Right atrium auricular region (tissue), 2 donors: ENCODE data around the gene KIAA0825. TPM values are rescaled to one million over a fixed set of nuclear protein-coding genes. Genes with fewer than 3 reads are reported as not detected.

Experiments used
- DNase-seq: peaks from one replicate; pipeline ENCODE4 v3.0.0-alpha.2; 2019; ENCODE audit warnings: low spot score
- H3K27ac ChIP-seq, 2 donors: fragments of 200-600 bp; sonication (generic); 1 replicate in 1 of 2; 2 replicates in 1 of 2; pipeline ENCODE4 v1.5.1; 2016 to 2019
- H3K27me3 ChIP-seq, 2 donors: fragments of 200-600 bp; sonication (generic); one replicate each; pipeline versions ENCODE4 v1.5.1 to v1.6.0; 2017 to 2019
- H3K36me3 ChIP-seq: fragments of 200-600 bp; sonication (generic); one replicate; pipeline ENCODE4 v1.5.1; 2016
- H3K4me1 ChIP-seq, 2 donors: fragments of 200-600 bp; sonication (generic); one replicate each; pipeline versions ENCODE4 v1.5.1 to v1.6.0; 2017 to 2019
- H3K4me3 ChIP-seq, 2 donors: fragments of 200-600 bp; sonication (generic); 1 replicate in 1 of 2; 2 replicates in 1 of 2; pipeline ENCODE4 v1.5.1; 2017 to 2019; ENCODE audit warnings: mild to moderate bottlenecking in 1 of 2, moderate library complexity in 1 of 2
- H3K9me3 ChIP-seq, 2 donors: fragments of 200-600 bp; sonication (generic); one replicate each; pipeline ENCODE4 v1.5.1; 2019
- total RNA-seq, 2 donors: library from RNA; depleted of rRNA; stranded (reverse); fragments of >200 nt; gene quantifications; one replicate each; pipeline ENCODE4 v1.1.0, GENCODE V29; 2016
- TF ChIP-seq, protein P1 (sequence below), 2 donors: fragments of 200-600 bp; sonication (generic); IDR thresholded peaks; one replicate each; pipeline ENCODE4 v1.5.1; 2019; ENCODE audit warnings: antibody characterized with exemption in 2 of 2

KIAA0825 gene
- total RNA-seq, 2 donors from 2014 or later: 2.4 to 4.3 TPM

GRCh38 chr5:94649874-94650273 lies 31.5 kb upstream of the KIAA0825 start:
- no peak for DNase-seq
- H3K27ac ChIP-seq: no peak overlapping the region
- TF ChIP-seq, protein P1, sequence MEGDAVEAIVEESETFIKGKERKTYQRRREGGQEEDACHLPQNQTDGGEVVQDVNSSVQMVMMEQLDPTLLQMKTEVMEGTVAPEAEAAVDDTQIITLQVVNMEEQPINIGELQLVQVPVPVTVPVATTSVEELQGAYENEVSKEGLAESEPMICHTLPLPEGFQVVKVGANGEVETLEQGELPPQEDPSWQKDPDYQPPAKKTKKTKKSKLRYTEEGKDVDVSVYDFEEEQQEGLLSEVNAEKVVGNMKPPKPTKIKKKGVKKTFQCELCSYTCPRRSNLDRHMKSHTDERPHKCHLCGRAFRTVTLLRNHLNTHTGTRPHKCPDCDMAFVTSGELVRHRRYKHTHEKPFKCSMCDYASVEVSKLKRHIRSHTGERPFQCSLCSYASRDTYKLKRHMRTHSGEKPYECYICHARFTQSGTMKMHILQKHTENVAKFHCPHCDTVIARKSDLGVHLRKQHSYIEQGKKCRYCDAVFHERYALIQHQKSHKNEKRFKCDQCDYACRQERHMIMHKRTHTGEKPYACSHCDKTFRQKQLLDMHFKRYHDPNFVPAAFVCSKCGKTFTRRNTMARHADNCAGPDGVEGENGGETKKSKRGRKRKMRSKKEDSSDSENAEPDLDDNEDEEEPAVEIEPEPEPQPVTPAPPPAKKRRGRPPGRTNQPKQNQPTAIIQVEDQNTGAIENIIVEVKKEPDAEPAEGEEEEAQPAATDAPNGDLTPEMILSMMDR (IDR thresholded peaks at IDR 0.05): no peak
- no peaks in the 10 kb centered on the region for H3K36me3 ChIP-seq
- H3K27me3 ChIP-seq: no peaks in the 10 kb centered on the region
- H3K4me3 ChIP-seq: no peak overlapping the region
- H3K4me1 ChIP-seq: no peaks in the 10 kb centered on the region
- H3K9me3 ChIP-seq: peaks cover 0 to 5% of the 10 kb centered on the region in 2 donors

DNA sequence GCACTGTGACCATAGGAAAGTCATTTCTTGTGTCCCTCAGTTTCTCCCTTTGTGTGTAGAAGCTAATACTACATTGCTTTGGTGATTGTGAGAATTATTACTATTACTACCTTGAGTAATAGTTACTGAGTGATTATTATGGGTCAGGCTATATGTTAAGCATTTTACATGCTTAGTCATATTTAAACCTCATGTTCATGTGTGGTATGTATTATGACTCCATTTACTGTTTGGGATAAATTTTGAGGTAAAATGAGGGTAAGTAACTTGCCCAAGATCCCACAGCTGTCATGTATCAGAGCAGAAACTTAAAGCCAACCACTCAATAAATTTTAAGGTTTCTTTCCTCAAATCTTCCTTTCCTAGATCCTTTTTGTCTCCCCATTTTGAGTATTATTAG lies 28.4 kb upstream of the KIAA0825 start:
- Histone ChIP-seq H3K4me3 (no peak overlapping the region), H3K27ac (no peak overlapping the region), H3K27me3 (no peaks in the 10 kb centered on the region), H3K4me1 (no peaks in the 10 kb centered on the region), H3K9me3 (no peaks in the 10 kb centered on the region), H3K36me3 (no peaks in the 10 kb centered on the region)
- no peak for DNase-seq
- TF ChIP-seq, protein P1 (IDR thresholded peaks at IDR 0.05): no peak

- Histone ChIP-seq H3K4me3 (no peak overlapping the region), H3K4me1 (no peaks in the 10 kb centered on the region), H3K27ac (no peak overlapping the region), H3K36me3 (no peaks in the 10 kb centered on the region), H3K9me3 (peaks cover 0 to 10% of the 10 kb centered on the region in 2 donors), H3K27me3 (no peaks in the 10 kb centered on the region)
- TF ChIP-seq, protein P1 (IDR thresholded peaks at IDR 0.05): no peak
- DNase-seq: no peak
Measured at GRCh38 chr5:94645053-94645452, 26.6 kb upstream of the KIAA0825 start.

DNA sequence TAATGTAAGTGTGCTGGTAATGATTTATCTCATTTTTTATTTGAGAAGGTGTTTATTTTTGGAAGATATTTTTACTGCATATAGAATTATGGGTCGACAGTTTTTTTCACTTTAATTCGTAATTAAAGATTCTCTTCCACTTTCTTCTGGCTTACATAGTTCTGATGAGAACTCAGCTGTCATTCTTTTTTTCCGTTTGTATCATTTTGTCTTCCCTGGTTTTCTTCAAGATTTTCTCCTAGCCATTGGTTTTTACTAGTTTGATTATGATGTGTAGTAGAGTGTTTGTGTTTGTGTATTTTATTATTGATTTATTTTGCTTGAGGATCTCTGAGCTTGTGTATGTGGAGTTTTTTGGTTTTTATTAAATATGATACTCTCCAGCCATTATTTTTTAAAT lies 21.8 kb upstream of the KIAA0825 start:
- no peak overlapping the region for H3K4me3 ChIP-seq
- H3K27ac ChIP-seq: no peak overlapping the region
- H3K27me3 ChIP-seq: no peaks in the 10 kb centered on the region
- H3K9me3 ChIP-seq: peaks cover 0 to 36% of the 10 kb centered on the region in 2 donors
- no peak for DNase-seq
- H3K4me1 ChIP-seq: no peaks in the 10 kb centered on the region
- no peaks in the 10 kb centered on the region for H3K36me3 ChIP-seq
- TF ChIP-seq, protein P1 (IDR thresholded peaks at IDR 0.05): no peak

DNA sequence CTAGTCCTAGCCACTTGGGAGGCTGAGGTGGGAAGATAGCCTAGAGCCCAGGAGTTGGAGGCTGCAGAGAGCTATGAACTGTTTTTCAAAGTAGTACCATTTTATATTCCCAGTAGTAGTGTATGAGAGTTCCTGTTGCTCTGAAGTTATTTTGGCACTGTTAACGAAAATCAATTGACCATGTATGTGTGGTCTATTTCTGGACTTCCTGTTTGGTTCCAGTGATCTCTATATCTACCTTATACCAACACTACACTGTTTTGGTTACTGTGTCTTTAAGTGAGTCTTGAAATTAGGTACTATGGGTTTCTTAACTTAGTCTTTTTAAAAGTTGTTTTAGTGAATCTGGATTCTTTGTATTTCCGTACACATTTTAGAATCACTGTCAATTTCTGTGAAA lies 13.6 kb upstream of the KIAA0825 start:
- Histone ChIP-seq H3K4me1 (no peaks in the 10 kb centered on the region), H3K36me3 (peaks cover 16% of the 10 kb centered on the region), H3K27me3 (no peaks in the 10 kb centered on the region), H3K27ac (no peak overlapping the region), H3K9me3 (peaks cover 0 to 32% of the 10 kb centered on the region in 2 donors), H3K4me3 (no peak overlapping the region)
- TF ChIP-seq, protein P1 (IDR thresholded peaks at IDR 0.05): no peak
- DNase-seq: no peak

GRCh38 chr5:94627191-94627590 lies 8.8 kb upstream of the KIAA0825 start:
- Histone ChIP-seq H3K4me3 (no peak overlapping the region), H3K36me3 (peaks cover 16% of the 10 kb centered on the region), H3K27me3 (no peaks in the 10 kb centered on the region), H3K27ac (no peak overlapping the region), H3K4me1 (peaks cover 0 to 7% of the 10 kb centered on the region in 2 donors), H3K9me3 (peaks cover 0 to 15% of the 10 kb centered on the region in 2 donors)
- no peak for DNase-seq
- TF ChIP-seq, protein P1 (IDR thresholded peaks at IDR 0.05): no peak
